Measurements from ENCODE around the gene NDUFC2. TPM values are rescaled to one million over a fixed set of nuclear protein-coding genes. Genes with fewer than 3 reads are reported as not detected.

The NDUFC2 gene
- total and polyA plus RNA-seq, 2 donors (not counting 1 experiment from before 2014, with no cell fraction given), result 49.0 to 65.0 TPM

DNA sequence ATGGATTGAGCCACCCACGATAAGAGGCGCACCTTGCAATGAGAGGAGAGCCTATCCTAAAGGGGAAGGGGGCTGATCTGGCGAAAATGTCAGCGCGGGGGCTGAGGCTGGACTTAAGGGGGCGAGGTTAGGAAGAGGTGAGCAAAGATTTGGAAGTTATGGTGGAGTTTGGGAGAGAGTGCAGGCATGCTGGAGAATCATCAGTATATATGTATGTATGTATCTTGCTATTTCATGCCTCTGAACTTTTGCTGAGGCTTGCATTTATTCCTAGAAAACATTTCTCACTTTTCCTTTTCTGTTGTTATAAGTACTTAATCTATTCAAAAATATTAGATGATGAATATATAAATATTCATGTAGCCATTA lies 33.2 kb downstream of the NDUFC2 start:
- no peak for TF ChIP-seq EZH2 (IDR thresholded peaks at IDR 0.05; ENCODE audit: borderline replicate concordance, insufficient read depth, low read depth, low read length, poor library complexity, severe bottlenecking)
- TF ChIP-seq, protein P1, sequence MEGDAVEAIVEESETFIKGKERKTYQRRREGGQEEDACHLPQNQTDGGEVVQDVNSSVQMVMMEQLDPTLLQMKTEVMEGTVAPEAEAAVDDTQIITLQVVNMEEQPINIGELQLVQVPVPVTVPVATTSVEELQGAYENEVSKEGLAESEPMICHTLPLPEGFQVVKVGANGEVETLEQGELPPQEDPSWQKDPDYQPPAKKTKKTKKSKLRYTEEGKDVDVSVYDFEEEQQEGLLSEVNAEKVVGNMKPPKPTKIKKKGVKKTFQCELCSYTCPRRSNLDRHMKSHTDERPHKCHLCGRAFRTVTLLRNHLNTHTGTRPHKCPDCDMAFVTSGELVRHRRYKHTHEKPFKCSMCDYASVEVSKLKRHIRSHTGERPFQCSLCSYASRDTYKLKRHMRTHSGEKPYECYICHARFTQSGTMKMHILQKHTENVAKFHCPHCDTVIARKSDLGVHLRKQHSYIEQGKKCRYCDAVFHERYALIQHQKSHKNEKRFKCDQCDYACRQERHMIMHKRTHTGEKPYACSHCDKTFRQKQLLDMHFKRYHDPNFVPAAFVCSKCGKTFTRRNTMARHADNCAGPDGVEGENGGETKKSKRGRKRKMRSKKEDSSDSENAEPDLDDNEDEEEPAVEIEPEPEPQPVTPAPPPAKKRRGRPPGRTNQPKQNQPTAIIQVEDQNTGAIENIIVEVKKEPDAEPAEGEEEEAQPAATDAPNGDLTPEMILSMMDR (IDR thresholded peaks at IDR 0.05), result peak; percentile 66
- ATAC-seq (ENCODE audit: low read depth) (no peak), DNase-seq (no peak)
- H3K36me3 ChIP-seq (replicated peaks in 1 of 2; ENCODE audit: control extremely low read depth in 1 of 2, control insufficient read depth in 1 of 2, extremely low read depth in 1 of 2, insufficient read depth in 2 of 2, low read length in 1 of 2), result no peaks in the 10 kb centered on the region
- Mint-ChIP-seq H3K9me3 (ENCODE audit: insufficient read depth) (no peaks in the 10 kb centered on the region), H3K27me3 (peaks cover 10% of the 10 kb centered on the region), H3K27ac (no peak overlapping the region), H3K4me3 (no peak overlapping the region), H3K4me1 (peaks cover 10% of the 10 kb centered on the region)
- peaks cover 0 to 3% (median 0%) of the 10 kb centered on the region in 4 experiments for H3K27me3 ChIP-seq (replicated peaks in 1 of 4; ENCODE audit: control extremely low read depth in 1 of 4, control insufficient read depth in 3 of 4, insufficient read depth in 4 of 4, low read length in 3 of 4)
- H3K4me1 ChIP-seq (ENCODE audit: control insufficient read depth in 2 of 2, insufficient read depth in 2 of 2, low read length in 2 of 2), result peaks cover 4% of the 10 kb centered on the region in 2 donors
- no peak overlapping the region for H3K27ac ChIP-seq (ENCODE audit: low read length in 2 of 2)
- no peaks in the 10 kb centered on the region for H3K9me3 ChIP-seq (ENCODE audit: control extremely low read depth in 1 of 3, control insufficient read depth in 2 of 3, insufficient read depth in 1 of 3, low read length in 2 of 3)
- CTCF ChIA-PET, result interaction anchor here (0.6 to 3.5 kb wide), 20 partner anchors 8 to 518 kb away, joined by 3 to 16 read pairs (median 4); partner anchors contain the start of genes INTS4 and NDUFC2
- no peaks in the 10 kb centered on the region for H3K79me2 ChIP-seq (ENCODE audit: control insufficient read depth, insufficient read depth, low read length)
- H3K4me2 ChIP-seq (replicated peaks; ENCODE audit: low read depth, low read length, poor library complexity, severe bottlenecking), result peak overlapping the region; percentile 76
- intact Hi-C loops (cut with micrococcal nuclease), result loop anchor here (1.0 kb wide), 1 partner anchor 518 kb away; no protein-coding TSS in a partner anchor
- WGBS (ENCODE audit: insufficient coverage), result 47% methylated on average over 6 of the region's 6 CpGs
- H4K20me1 ChIP-seq (ENCODE audit: control insufficient read depth, insufficient read depth, low read length, poor library complexity, severe bottlenecking), result no peaks in the 10 kb centered on the region
- H3K9ac ChIP-seq (ENCODE audit: low read length), result no peak overlapping the region
- H3K4me3 ChIP-seq (ENCODE audit: control extremely low read depth in 1 of 5, extremely low read depth in 1 of 5, insufficient read depth in 1 of 5, low read depth in 2 of 5, low read length in 4 of 5), result no peak overlapping the region
- POLR2A ChIA-PET, result no interaction called here
- peak overlapping the region; percentile 85 for H2AFZ ChIP-seq (ENCODE audit: insufficient read depth, low read depth, low read length, poor library complexity, severe bottlenecking)

DNA sequence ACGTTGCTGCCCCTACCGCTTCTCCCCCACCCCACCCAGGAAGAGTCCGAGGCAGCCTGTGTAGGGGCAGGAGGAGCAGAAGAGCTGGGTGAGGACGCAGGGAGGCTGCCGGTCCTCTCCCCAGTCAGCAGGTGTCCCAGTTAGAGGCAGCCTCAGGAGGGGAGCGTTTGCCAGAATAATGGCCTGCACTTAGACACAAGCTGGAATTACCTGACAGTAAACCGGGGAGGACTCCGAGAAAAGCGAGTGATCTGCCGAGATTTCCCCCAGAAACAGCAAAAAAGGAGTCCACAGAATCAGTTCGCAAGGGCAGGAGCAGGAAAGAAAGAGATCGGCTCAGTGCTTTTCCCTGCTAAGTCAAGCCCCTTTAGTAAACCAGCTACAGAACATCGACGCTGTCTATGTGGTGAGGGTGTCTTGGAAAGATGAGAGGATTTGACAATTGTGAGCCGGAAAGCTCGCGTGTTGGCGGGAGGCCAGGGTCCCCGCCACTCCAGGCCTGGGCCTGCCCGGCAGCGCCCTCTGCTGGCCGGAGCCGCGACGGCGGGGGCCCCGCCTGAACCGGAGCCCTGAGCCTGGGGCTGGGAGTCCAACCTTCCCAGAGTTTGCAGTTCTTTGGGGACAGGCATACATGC lies 33.7 kb downstream of the NDUFC2 start:
- Histone ChIP-seq H3K79me2 (ENCODE audit: control insufficient read depth, insufficient read depth, low read length) (no peaks in the 10 kb centered on the region), H4K20me1 (ENCODE audit: control insufficient read depth, insufficient read depth, low read length, poor library complexity, severe bottlenecking) (no peaks in the 10 kb centered on the region), H3K27me3 (replicated peaks in 1 of 4; ENCODE audit: control extremely low read depth in 1 of 4, control insufficient read depth in 3 of 4, insufficient read depth in 4 of 4, low read length in 3 of 4) (peaks cover 0 to 3% (median 0%) of the 10 kb centered on the region in 4 experiments), H3K27ac (ENCODE audit: low read length in 2 of 2) (no peak overlapping the region), H2AFZ (ENCODE audit: insufficient read depth, low read depth, low read length, poor library complexity, severe bottlenecking) (peak overlapping the region; percentile 85), H3K4me1 (ENCODE audit: control insufficient read depth in 2 of 2, insufficient read depth in 2 of 2, low read length in 2 of 2) (peaks cover 4% of the 10 kb centered on the region in 2 donors), H3K9me3 (ENCODE audit: control extremely low read depth in 1 of 3, control insufficient read depth in 2 of 3, insufficient read depth in 1 of 3, low read length in 2 of 3) (no peaks in the 10 kb centered on the region), H3K9ac (ENCODE audit: low read length) (peak overlapping the region; percentile 49), H3K4me2 (replicated peaks; ENCODE audit: low read depth, low read length, poor library complexity, severe bottlenecking) (peak overlapping the region; percentile 76), H3K4me3 (ENCODE audit: control extremely low read depth in 1 of 5, extremely low read depth in 1 of 5, insufficient read depth in 1 of 5, low read depth in 2 of 5, low read length in 4 of 5) (peak overlapping the region in 4 of 5 experiments; percentile 9 to 53 (median 30)), H3K36me3 (replicated peaks in 1 of 2; ENCODE audit: control extremely low read depth in 1 of 2, control insufficient read depth in 1 of 2, extremely low read depth in 1 of 2, insufficient read depth in 2 of 2, low read length in 1 of 2) (no peaks in the 10 kb centered on the region)
- 11% methylated on average over 21 of the region's 28 CpGs for WGBS (ENCODE audit: insufficient coverage)
- no peak overlapping the region for H3K27ac Mint-ChIP-seq
- peaks cover 10% of the 10 kb centered on the region for H3K4me1 Mint-ChIP-seq
- TF ChIP-seq, protein P1 (IDR thresholded peaks at IDR 0.05), result peak; percentile 98
- TF ChIP-seq EZH2 (IDR thresholded peaks at IDR 0.05; ENCODE audit: borderline replicate concordance, insufficient read depth, low read depth, low read length, poor library complexity, severe bottlenecking), result no peak
- H3K9me3 Mint-ChIP-seq (ENCODE audit: insufficient read depth), result no peaks in the 10 kb centered on the region
- intact Hi-C loops (cut with micrococcal nuclease), result loop anchor here (1.0 kb wide), 1 partner anchor 518 kb away; no protein-coding TSS in a partner anchor
- POLR2A ChIA-PET, result no interaction called here
- DNase-seq (peak; percentile 78), ATAC-seq (ENCODE audit: low read depth) (peak; percentile 91)
- peak overlapping the region; percentile 79 for H3K4me3 Mint-ChIP-seq
- peaks cover 10% of the 10 kb centered on the region for H3K27me3 Mint-ChIP-seq
- CTCF ChIA-PET, result interaction anchor here (0.5 to 3.5 kb wide), 28 partner anchors 8 to 518 kb away, joined by 3 to 16 read pairs (median 4); partner anchors contain the start of genes INTS4, KCTD14 and NDUFC2

Measured in B cell (primary cell).